Activated CD8-positive, alpha-beta memory T cell treated with anti-CD3 and anti-CD28 coated beads, Interleukin-2, amount 50 U/mL, for 48 hours (primary cell): ENCODE results near the gene OSTF1.
A peak's percentile ranks its signal among the peaks of the same experiment; 100 is the strongest.

ENCODE experiments used
- DNase-seq: peaks from one replicate; pipeline ENCODE4 v3.0.0-alpha.2; 2020

OSTF1 gene

GRCh38 chr9:75086541-75087288 is 1.6 kb upstream of the OSTF1 start:
- no peak for DNase-seq

GRCh38 chr9:75087289-75087823 is 958 bp upstream of the OSTF1 start:
- no peak for DNase-seq

- DNase-seq: peak; percentile 59
These were observed 495 bp downstream of the OSTF1 start for GRCh38 chr9:75088646-75089372.

- no peak for DNase-seq
These were observed 1.1 kb downstream of the OSTF1 start for GRCh38 chr9:75089373-75089766.

GRCh38 chr9:75090579-75090978 is 2.3 kb downstream of the OSTF1 start:
- no peak for DNase-seq

- DNase-seq: no peak
These were observed 4.5 kb downstream of the OSTF1 start for GRCh38 chr9:75092766-75093165.

GRCh38 chr9:75096796-75097195 is 8.5 kb downstream of the OSTF1 start:
- no peak for DNase-seq

- no peak for DNase-seq
These were observed 12.8 kb downstream of the OSTF1 start for GRCh38 chr9:75101004-75101588.

GRCh38 chr9:75102177-75102790 is 14.0 kb downstream of the OSTF1 start:
- no peak for DNase-seq

GRCh38 chr9:75104607-75105006 is 16.3 kb downstream of the OSTF1 start:
- no peak for DNase-seq

GRCh38 chr9:75105019-75105540 is 16.8 kb downstream of the OSTF1 start:
- no peak for DNase-seq

- no peak for DNase-seq
These were observed 17.5 kb downstream of the OSTF1 start for GRCh38 chr9:75105841-75106240.

- no peak for DNase-seq
These were observed 18.5 kb downstream of the OSTF1 start for GRCh38 chr9:75106857-75107256.

GRCh38 chr9:75108571-75108970 is 20.3 kb downstream of the OSTF1 start:
- no peak for DNase-seq

- DNase-seq: no peak
These were observed 21.0 kb downstream of the OSTF1 start for GRCh38 chr9:75109210-75109839.

GRCh38 chr9:75111019-75111622 is 22.8 kb downstream of the OSTF1 start:
- DNase-seq: no peak

- no peak for DNase-seq
These were observed 24.5 kb downstream of the OSTF1 start for GRCh38 chr9:75112789-75113188.

- DNase-seq: no peak
These were observed 28.0 kb downstream of the OSTF1 start for GRCh38 chr9:75116306-75116705.

GRCh38 chr9:75117564-75117963 is 29.2 kb downstream of the OSTF1 start:
- no peak for DNase-seq

GRCh38 chr9:75120686-75121085 is 32.4 kb downstream of the OSTF1 start:
- DNase-seq: no peak

GRCh38 chr9:75121914-75122558 is 33.7 kb downstream of the OSTF1 start:
- no peak for DNase-seq

- DNase-seq: no peak
These were observed 35.4 kb downstream of the OSTF1 start for GRCh38 chr9:75123696-75124095.
